T-helper 1 cell treated with Interleukin-12 subunit alpha and Interleukin-12 subunit beta and Interleukin-4 antibody, amounts not matched to agents 30 μg/mL and 1 μg/mL, for 36 hours (primary cell): ENCODE data around the gene CHMP3.

ENCODE experiments used
- H3K27ac Mint-ChIP-seq: one replicate; pipeline ENCODE4 v1.8.0; 2021; ENCODE audit warnings: mild to moderate bottlenecking, mixed read lengths
- H3K27me3 Mint-ChIP-seq: one replicate; pipeline ENCODE4 v1.8.0; 2021; ENCODE audit warnings: low read depth, mixed read lengths
- H3K36me3 Mint-ChIP-seq: one replicate; pipeline ENCODE4 v1.8.0; 2021; ENCODE audit warnings: low read depth, mixed read lengths
- H3K4me1 Mint-ChIP-seq: one replicate; pipeline ENCODE4 v1.8.0; 2021; ENCODE audit warnings: low read depth, mixed read lengths
- H3K4me3 Mint-ChIP-seq: one replicate; pipeline ENCODE4 v1.8.0; 2021; ENCODE audit warnings: mild to moderate bottlenecking, moderate library complexity, mixed read lengths
- H3K9me3 Mint-ChIP-seq: one replicate; pipeline ENCODE4 v1.8.0; 2021; ENCODE audit warnings: mixed read lengths

CHMP3 gene

GRCh38 chr2:86480105-86480504 is 83.1 kb downstream of the CHMP3 start:
- no peak overlapping the region for H3K4me3 Mint-ChIP-seq
- no peak overlapping the region for H3K27ac Mint-ChIP-seq
- peaks cover 70% of the 10 kb centered on the region for H3K36me3 Mint-ChIP-seq
- H3K27me3 Mint-ChIP-seq, result no peaks in the 10 kb centered on the region
- peaks cover 15% of the 10 kb centered on the region for H3K4me1 Mint-ChIP-seq
- no peaks in the 10 kb centered on the region for H3K9me3 Mint-ChIP-seq

GRCh38 chr2:86477349-86477748 is 85.9 kb downstream of the CHMP3 start:
- Mint-ChIP-seq H3K27ac (no peak overlapping the region), H3K9me3 (no peaks in the 10 kb centered on the region), H3K36me3 (peaks cover 65% of the 10 kb centered on the region), H3K27me3 (no peaks in the 10 kb centered on the region), H3K4me3 (no peak overlapping the region), H3K4me1 (peaks cover 11% of the 10 kb centered on the region)

GRCh38 chr2:86476918-86477317 is 86.3 kb downstream of the CHMP3 start:
- Mint-ChIP-seq H3K9me3 (no peaks in the 10 kb centered on the region), H3K27ac (peak overlapping the region; percentile 3), H3K36me3 (peaks cover 64% of the 10 kb centered on the region), H3K27me3 (no peaks in the 10 kb centered on the region), H3K4me1 (peaks cover 11% of the 10 kb centered on the region), H3K4me3 (no peak overlapping the region)

GRCh38 chr2:86476092-86476491 is 87.2 kb downstream of the CHMP3 start:
- H3K27ac Mint-ChIP-seq, result peak overlapping the region; percentile 1
- H3K36me3 Mint-ChIP-seq, result peaks cover 69% of the 10 kb centered on the region
- no peaks in the 10 kb centered on the region for H3K9me3 Mint-ChIP-seq
- H3K4me1 Mint-ChIP-seq, result peaks cover 15% of the 10 kb centered on the region
- H3K27me3 Mint-ChIP-seq, result no peaks in the 10 kb centered on the region
- no peak overlapping the region for H3K4me3 Mint-ChIP-seq

- H3K36me3 Mint-ChIP-seq, result peaks cover 63% of the 10 kb centered on the region
- H3K27ac Mint-ChIP-seq, result no peak overlapping the region
- no peaks in the 10 kb centered on the region for H3K9me3 Mint-ChIP-seq
- H3K27me3 Mint-ChIP-seq, result no peaks in the 10 kb centered on the region
- H3K4me3 Mint-ChIP-seq, result no peak overlapping the region
- H3K4me1 Mint-ChIP-seq, result peaks cover 46% of the 10 kb centered on the region
These were observed 91.6 kb downstream of the CHMP3 start for GRCh38 chr2:86471637-86472036.

GRCh38 chr2:86470890-86471289 is 92.4 kb downstream of the CHMP3 start:
- no peak overlapping the region for H3K27ac Mint-ChIP-seq
- H3K36me3 Mint-ChIP-seq, result peaks cover 65% of the 10 kb centered on the region
- no peaks in the 10 kb centered on the region for H3K27me3 Mint-ChIP-seq
- no peak overlapping the region for H3K4me3 Mint-ChIP-seq
- H3K4me1 Mint-ChIP-seq, result peaks cover 50% of the 10 kb centered on the region
- no peaks in the 10 kb centered on the region for H3K9me3 Mint-ChIP-seq

GRCh38 chr2:86468162-86469033 is 94.8 kb downstream of the CHMP3 start:
- Mint-ChIP-seq H3K4me1 (peaks cover 62% of the 10 kb centered on the region), H3K4me3 (peak overlapping the region; percentile 74), H3K9me3 (no peaks in the 10 kb centered on the region), H3K36me3 (peaks cover 63% of the 10 kb centered on the region), H3K27me3 (no peaks in the 10 kb centered on the region), H3K27ac (peak overlapping the region; percentile 86)

- no peak overlapping the region for H3K4me3 Mint-ChIP-seq
- no peaks in the 10 kb centered on the region for H3K9me3 Mint-ChIP-seq
- no peak overlapping the region for H3K27ac Mint-ChIP-seq
- H3K4me1 Mint-ChIP-seq, result peaks cover 56% of the 10 kb centered on the region
- peaks cover 56% of the 10 kb centered on the region for H3K36me3 Mint-ChIP-seq
- no peaks in the 10 kb centered on the region for H3K27me3 Mint-ChIP-seq
These were observed 96.9 kb downstream of the CHMP3 start for GRCh38 chr2:86466306-86466705.

GRCh38 chr2:86464652-86465051 is 98.6 kb downstream of the CHMP3 start:
- peaks cover 64% of the 10 kb centered on the region for H3K36me3 Mint-ChIP-seq
- H3K27ac Mint-ChIP-seq, result peak overlapping the region; percentile 82
- peak overlapping the region; percentile 52 for H3K4me3 Mint-ChIP-seq
- H3K4me1 Mint-ChIP-seq, result peaks cover 48% of the 10 kb centered on the region
- no peaks in the 10 kb centered on the region for H3K9me3 Mint-ChIP-seq
- no peaks in the 10 kb centered on the region for H3K27me3 Mint-ChIP-seq

- H3K4me3 Mint-ChIP-seq, result no peak overlapping the region
- H3K9me3 Mint-ChIP-seq, result no peaks in the 10 kb centered on the region
- H3K4me1 Mint-ChIP-seq, result peaks cover 30% of the 10 kb centered on the region
- no peaks in the 10 kb centered on the region for H3K27me3 Mint-ChIP-seq
- peaks cover 69% of the 10 kb centered on the region for H3K36me3 Mint-ChIP-seq
- peak overlapping the region; percentile 22 for H3K27ac Mint-ChIP-seq
These were observed 102.0 kb downstream of the CHMP3 start for GRCh38 chr2:86461042-86461743.

GRCh38 chr2:86455181-86455580 is 108.1 kb downstream of the CHMP3 start:
- Mint-ChIP-seq H3K36me3 (peaks cover 70% of the 10 kb centered on the region), H3K4me1 (peaks cover 10% of the 10 kb centered on the region), H3K27ac (no peak overlapping the region), H3K27me3 (no peaks in the 10 kb centered on the region), H3K4me3 (no peak overlapping the region), H3K9me3 (no peaks in the 10 kb centered on the region)

- H3K9me3 Mint-ChIP-seq, result no peaks in the 10 kb centered on the region
- no peak overlapping the region for H3K4me3 Mint-ChIP-seq
- peaks cover 69% of the 10 kb centered on the region for H3K36me3 Mint-ChIP-seq
- H3K4me1 Mint-ChIP-seq, result peaks cover 15% of the 10 kb centered on the region
- no peaks in the 10 kb centered on the region for H3K27me3 Mint-ChIP-seq
- H3K27ac Mint-ChIP-seq, result no peak overlapping the region
These were observed 109.0 kb downstream of the CHMP3 start for GRCh38 chr2:86454238-86454637.

- Mint-ChIP-seq H3K27me3 (no peaks in the 10 kb centered on the region), H3K36me3 (peaks cover 67% of the 10 kb centered on the region), H3K4me1 (peaks cover 17% of the 10 kb centered on the region), H3K9me3 (no peaks in the 10 kb centered on the region), H3K4me3 (no peak overlapping the region), H3K27ac (no peak overlapping the region)
These were observed 109.4 kb downstream of the CHMP3 start for GRCh38 chr2:86453836-86454235.
